CD4-positive, alpha-beta T cell (primary cell): ENCODE measurements around the gene DENND2A. TPM values are rescaled to one million over a fixed set of nuclear protein-coding genes. Genes with fewer than 3 reads are reported as not detected.
"Not testable (repeated sequence)": the region's sequence is repeated elsewhere in the genome, so short reads cannot be mapped to it uniquely, and the experiment has no call there.

Experiments used
- ATAC-seq: fragments of 200-7000 bp; cut with Tn5 transposase; one replicate; pipeline ENCODE4 v1.10.0; 2022; ENCODE audit warnings: mild to moderate bottlenecking; ENCODE audit not compliant: poor library complexity
- CTCF ChIA-PET: fragments of 350-600 bp; sonication (Branson Sonifier 250); formaldehyde crosslinking; loops from one replicate; lab custom pipeline; 2021; ENCODE audit warnings: antibody characterized with exemption, inconsistent platforms; lab: Charles Lee
- POLR2A ChIA-PET: fragments of 350-600 bp; sonication (Branson Sonifier 250); formaldehyde crosslinking; loops from one replicate; lab custom pipeline; 2021; ENCODE audit warnings: antibody characterized with exemption, inconsistent platforms; lab: Charles Lee
- DNase-seq, 14 experiments: peaks; one replicate each; pipeline ENCODE4 v3.0.0-alpha.2; 2013 to 2020; ENCODE audit warnings: mixed read lengths in 2 of 14
- H3K27ac ChIP-seq, 2 donors: one replicate each; pipeline versions ENCODE4 v1.5.1 to v1.7.0; 2013; ENCODE audit warnings: low read length in 2 of 2, low read depth in 1 of 2, mild to moderate bottlenecking in 1 of 2
- H3K27me3 ChIP-seq, 2 experiments: 1 replicate in 1 of 2; 2 replicates in 1 of 2; pipeline versions ENCODE4 v1.6.1 to v1.7.0; 2013; ENCODE audit warnings: low read length in 2 of 2, control low read depth in 1 of 2, mild to moderate bottlenecking in 1 of 2, moderate library complexity in 1 of 2; ENCODE audit not compliant: insufficient read depth in 2 of 2, control insufficient read depth in 1 of 2
- H3K36me3 ChIP-seq: one replicate; pipeline ENCODE4 v1.6.1; 2013; ENCODE audit warnings: low read length, control low read depth; ENCODE audit not compliant: insufficient read depth
- H3K4me1 ChIP-seq: one replicate; pipeline ENCODE4 v1.6.1; 2013; ENCODE audit warnings: low read length, control low read depth; ENCODE audit not compliant: insufficient read depth
- H3K4me3 ChIP-seq: one replicate; pipeline ENCODE4 v1.5.1; 2013; ENCODE audit warnings: mild to moderate bottlenecking, low read length, moderate library complexity
- H3K9me3 ChIP-seq, 2 experiments: 1 replicate in 1 of 2; 2 replicates in 1 of 2; pipeline versions ENCODE4 v1.6.1 to v1.7.0; 2013; ENCODE audit warnings: low read length in 2 of 2, mild to moderate bottlenecking in 2 of 2, control low read depth in 1 of 2, moderate library complexity in 1 of 2; ENCODE audit not compliant: control insufficient read depth in 1 of 2, insufficient read depth in 1 of 2
- H3K27ac Mint-ChIP-seq: one replicate; pipeline ENCODE4 v1.8.0; 2020; ENCODE audit warnings: mixed read lengths
- H3K27me3 Mint-ChIP-seq: one replicate; pipeline ENCODE4 v1.8.0; 2021; ENCODE audit warnings: mixed read lengths
- H3K36me3 Mint-ChIP-seq: one replicate; pipeline ENCODE4 v1.8.0; 2021; ENCODE audit warnings: low read depth, mixed read lengths
- H3K4me1 Mint-ChIP-seq: one replicate; pipeline ENCODE4 v1.8.0; 2021; ENCODE audit warnings: low read depth, mixed read lengths
- H3K4me3 Mint-ChIP-seq: one replicate; pipeline ENCODE4 v1.8.0; 2020; ENCODE audit warnings: mild to moderate bottlenecking, mixed read lengths
- H3K9me3 Mint-ChIP-seq: one replicate; pipeline ENCODE4 v1.8.0; 2020; ENCODE audit warnings: mixed read lengths
- intact Hi-C, 2 experiments: fragments of 100-400 bp; cut with DNase I in 1 of 2; cut with micrococcal nuclease in 1 of 2; formaldehyde crosslinking; loops; one replicate each; pipeline versions ENCODE4 v1.15.1 to v1.9.0; 2023 to 2025; cut with DNase I, micrococcal nuclease
- total RNA-seq, 174 experiments: library from RNA in 2 of 174; stranded (reverse) in 2 of 174; gene quantifications; one replicate each; pipeline ENCODE4 v1.2.3 and lab custom pipeline; 2021 to 2026
- TF ChIP-seq, protein P1 (sequence below): fragments of 200-600 bp; IDR thresholded peaks from one replicate; pipeline ENCODE4 v1.8.0; 2022; ENCODE audit warnings: antibody characterized with exemption, mild to moderate bottlenecking

The DENND2A gene
- total RNA-seq, 2 experiments from 2014 or later, result not detected

DNA sequence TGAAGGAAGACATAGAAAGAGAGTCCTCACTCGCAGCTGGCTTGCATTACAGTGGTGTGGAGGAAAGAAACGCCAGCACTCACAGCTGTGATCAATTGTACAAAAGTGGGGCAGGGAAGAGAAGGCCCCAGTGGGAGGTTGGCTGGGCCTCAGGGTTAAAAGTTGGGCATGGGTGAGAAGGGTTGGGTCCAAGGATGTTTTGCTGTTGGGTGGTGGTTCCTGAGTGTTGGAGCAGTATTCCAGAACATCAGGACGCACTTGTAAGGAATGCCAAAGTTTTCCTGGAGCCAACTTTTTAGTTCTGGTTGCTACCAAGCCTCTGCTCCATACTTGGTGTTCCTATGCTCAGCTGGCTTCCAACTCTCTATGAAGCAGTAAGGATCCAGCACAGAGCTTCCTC lies 105.9 kb downstream of the DENND2A start:
- TF ChIP-seq, protein P1, sequence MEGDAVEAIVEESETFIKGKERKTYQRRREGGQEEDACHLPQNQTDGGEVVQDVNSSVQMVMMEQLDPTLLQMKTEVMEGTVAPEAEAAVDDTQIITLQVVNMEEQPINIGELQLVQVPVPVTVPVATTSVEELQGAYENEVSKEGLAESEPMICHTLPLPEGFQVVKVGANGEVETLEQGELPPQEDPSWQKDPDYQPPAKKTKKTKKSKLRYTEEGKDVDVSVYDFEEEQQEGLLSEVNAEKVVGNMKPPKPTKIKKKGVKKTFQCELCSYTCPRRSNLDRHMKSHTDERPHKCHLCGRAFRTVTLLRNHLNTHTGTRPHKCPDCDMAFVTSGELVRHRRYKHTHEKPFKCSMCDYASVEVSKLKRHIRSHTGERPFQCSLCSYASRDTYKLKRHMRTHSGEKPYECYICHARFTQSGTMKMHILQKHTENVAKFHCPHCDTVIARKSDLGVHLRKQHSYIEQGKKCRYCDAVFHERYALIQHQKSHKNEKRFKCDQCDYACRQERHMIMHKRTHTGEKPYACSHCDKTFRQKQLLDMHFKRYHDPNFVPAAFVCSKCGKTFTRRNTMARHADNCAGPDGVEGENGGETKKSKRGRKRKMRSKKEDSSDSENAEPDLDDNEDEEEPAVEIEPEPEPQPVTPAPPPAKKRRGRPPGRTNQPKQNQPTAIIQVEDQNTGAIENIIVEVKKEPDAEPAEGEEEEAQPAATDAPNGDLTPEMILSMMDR, result no peak
- DNase-seq, result no peak
- Histone ChIP-seq H3K9me3 (no peaks in the 10 kb centered on the region), H3K36me3 (no peaks in the 10 kb centered on the region), H3K4me3 (no peak overlapping the region), H3K27ac (no peak overlapping the region), H3K4me1 (no peaks in the 10 kb centered on the region), H3K27me3 (no peaks in the 10 kb centered on the region)
- ChIA-PET POLR2A (no interaction called here), CTCF (no interaction called here)
- no peak for ATAC-seq
- H3K27ac Mint-ChIP-seq, result no peak overlapping the region
- H3K9me3 Mint-ChIP-seq, result no peaks in the 10 kb centered on the region
- intact Hi-C loops, result no loop called here
- H3K27me3 Mint-ChIP-seq, result peaks cover 23% of the 10 kb centered on the region
- no peak overlapping the region for H3K4me3 Mint-ChIP-seq
- no peaks in the 10 kb centered on the region for H3K4me1 Mint-ChIP-seq
- H3K36me3 Mint-ChIP-seq, result no peaks in the 10 kb centered on the region

DNA sequence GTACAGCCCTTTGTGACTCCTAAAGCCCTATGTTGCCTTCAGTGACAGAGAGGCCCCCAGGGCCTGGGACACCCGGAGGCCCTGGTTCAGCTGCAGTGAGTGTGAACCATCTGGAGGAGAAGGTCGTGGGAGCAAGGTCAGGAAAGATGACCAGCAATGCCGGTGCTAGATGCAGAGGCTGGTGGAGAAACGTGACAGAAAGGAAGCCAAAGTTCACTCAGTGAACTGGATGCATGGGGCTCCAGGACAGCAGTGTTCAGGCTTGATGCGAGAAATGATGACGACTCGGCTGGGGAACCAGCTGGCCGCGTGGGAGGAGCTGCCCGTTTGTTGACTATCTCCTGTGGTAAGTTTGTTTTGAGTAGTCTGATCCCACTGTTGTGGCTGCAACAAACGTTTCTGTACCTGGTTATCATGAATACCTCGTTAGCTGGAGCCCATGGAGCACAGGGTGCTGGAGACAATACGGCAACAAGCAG lies 107.2 kb downstream of the DENND2A start:
- Mint-ChIP-seq H3K36me3 (no peaks in the 10 kb centered on the region), H3K27ac (no peak overlapping the region), H3K9me3 (no peaks in the 10 kb centered on the region), H3K4me3 (no peak overlapping the region), H3K27me3 (peaks cover 23% of the 10 kb centered on the region), H3K4me1 (no peaks in the 10 kb centered on the region)
- DNase-seq, result no peak
- Histone ChIP-seq H3K27ac (no peak overlapping the region), H3K27me3 (no peaks in the 10 kb centered on the region), H3K4me1 (no peaks in the 10 kb centered on the region), H3K4me3 (no peak overlapping the region), H3K9me3 (no peaks in the 10 kb centered on the region), H3K36me3 (no peaks in the 10 kb centered on the region)
- no peak for ATAC-seq
- TF ChIP-seq, protein P1, result no peak
- ChIA-PET CTCF (no interaction called here), POLR2A (no interaction called here)
- intact Hi-C loops, result no loop called here

DNA sequence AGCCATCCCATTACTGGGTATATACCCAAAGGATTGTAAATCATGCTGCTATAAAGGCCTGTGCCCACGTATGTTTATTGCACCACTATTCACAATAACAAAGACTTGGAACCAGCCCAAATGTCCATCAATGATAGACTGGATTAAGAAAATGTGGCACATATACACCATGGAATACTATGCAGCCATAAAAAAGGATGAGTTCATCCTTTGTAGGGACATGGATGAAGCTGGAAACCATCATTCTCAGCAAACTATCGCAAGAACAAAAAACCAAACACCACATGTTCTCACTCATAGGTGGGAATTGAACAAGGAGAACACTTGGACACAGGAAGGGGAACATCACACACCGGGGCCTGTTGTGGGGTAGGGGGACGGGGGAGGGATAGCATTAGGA lies 111.2 kb downstream of the DENND2A start:
- DNase-seq, H3K27ac Mint-ChIP-seq, POLR2A ChIA-PET, H3K4me3 Mint-ChIP-seq, H3K27ac ChIP-seq, CTCF ChIA-PET, H3K27me3 ChIP-seq, H3K36me3 ChIP-seq, H3K9me3 ChIP-seq, H3K4me3 ChIP-seq, H3K9me3 Mint-ChIP-seq, ATAC-seq, intact Hi-C loops, H3K36me3 Mint-ChIP-seq: not testable (repeated sequence)
- Mint-ChIP-seq H3K4me1 (peaks cover 23% of the 10 kb centered on the region), H3K27me3 (peaks cover 13% of the 10 kb centered on the region)
- H3K4me1 ChIP-seq, result peaks cover 22% of the 10 kb centered on the region
